BJ (cell line): ENCODE measurements around the gene KCNIP2. TPM values are rescaled to one million over a fixed set of nuclear protein-coding genes. Genes with fewer than 3 reads are reported as not detected.

Source experiments
- CTCF ChIA-PET: fragments of 350-600 bp; formaldehyde crosslinking; extraction: SDS; loops from one replicate; lab custom pipeline; 2021; ENCODE audit warnings: antibody characterized with exemption, inconsistent platforms; lab: Yijun Ruan, JAX
- POLR2A ChIA-PET: fragments of 300-600 bp; sonication (Branson Sonifier 250); formaldehyde crosslinking; extraction: SDS; loops from one replicate; lab custom pipeline; 2021; ENCODE audit warnings: antibody characterized with exemption; lab: Charles Lee
- DNase-seq: peaks from one replicate; pipeline ENCODE4 v3.0.0-alpha.2; 2011; ENCODE audit warnings: low read depth
- H3K27me3 ChIP-seq: 2 replicates; pipeline ENCODE4 v1.6.0; 2011; ENCODE audit warnings: low read length; ENCODE audit not compliant: control insufficient read depth, insufficient read depth
- H3K36me3 ChIP-seq: 2 replicates; pipeline ENCODE4 v1.5.1; 2011; ENCODE audit warnings: low read length; ENCODE audit not compliant: control insufficient read depth, insufficient read depth
- H3K4me3 ChIP-seq: 2 replicates; pipeline ENCODE4 v1.5.1; 2011; ENCODE audit warnings: low read depth, mild to moderate bottlenecking, control low read depth, low read length
- polyA plus RNA-seq: library from polyadenylated mRNA; depleted of rRNA; stranded (reverse); fragments of >200 nt; gene quantifications from 2 replicates; pipeline ENCODE4 v1.2.3, GENCODE V29; 2011
- TF ChIP-seq, protein P1 (sequence below): IDR thresholded peaks from 2 replicates; pipeline ENCODE4 v1.5.1; 2011; ENCODE audit warnings: low read depth, mild to moderate bottlenecking, control low read depth, inconsistent platforms, low read length, moderate library complexity; ENCODE audit not compliant: insufficient read depth

KCNIP2 gene
- polyA plus RNA-seq, 1 experiment, result 0.38 TPM

GRCh38 chr10:101785801-101786200, 57.8 kb downstream of the KCNIP2 start:
- TF ChIP-seq, protein P1, sequence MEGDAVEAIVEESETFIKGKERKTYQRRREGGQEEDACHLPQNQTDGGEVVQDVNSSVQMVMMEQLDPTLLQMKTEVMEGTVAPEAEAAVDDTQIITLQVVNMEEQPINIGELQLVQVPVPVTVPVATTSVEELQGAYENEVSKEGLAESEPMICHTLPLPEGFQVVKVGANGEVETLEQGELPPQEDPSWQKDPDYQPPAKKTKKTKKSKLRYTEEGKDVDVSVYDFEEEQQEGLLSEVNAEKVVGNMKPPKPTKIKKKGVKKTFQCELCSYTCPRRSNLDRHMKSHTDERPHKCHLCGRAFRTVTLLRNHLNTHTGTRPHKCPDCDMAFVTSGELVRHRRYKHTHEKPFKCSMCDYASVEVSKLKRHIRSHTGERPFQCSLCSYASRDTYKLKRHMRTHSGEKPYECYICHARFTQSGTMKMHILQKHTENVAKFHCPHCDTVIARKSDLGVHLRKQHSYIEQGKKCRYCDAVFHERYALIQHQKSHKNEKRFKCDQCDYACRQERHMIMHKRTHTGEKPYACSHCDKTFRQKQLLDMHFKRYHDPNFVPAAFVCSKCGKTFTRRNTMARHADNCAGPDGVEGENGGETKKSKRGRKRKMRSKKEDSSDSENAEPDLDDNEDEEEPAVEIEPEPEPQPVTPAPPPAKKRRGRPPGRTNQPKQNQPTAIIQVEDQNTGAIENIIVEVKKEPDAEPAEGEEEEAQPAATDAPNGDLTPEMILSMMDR, result no peak
- no peaks in the 10 kb centered on the region for H3K27me3 ChIP-seq
- H3K36me3 ChIP-seq, result peaks cover 9% of the 10 kb centered on the region
- ChIA-PET CTCF (interaction anchor here (1.4 to 2.2 kb wide), 2 partner anchors 9 to 14 kb away, joined by 6 to 10 read pairs; no protein-coding TSS in a partner anchor), POLR2A (no interaction called here)
- H3K4me3 ChIP-seq, result no peak overlapping the region
- DNase-seq, result no peak

- ChIA-PET POLR2A (interaction anchor here (0.7 kb wide), 1 partner anchor 283 kb away, joined by 3 read pairs; no protein-coding TSS in a partner anchor), CTCF (interaction anchor here (0.9 to 5.9 kb wide), 7 partner anchors 11 to 572 kb away, joined by 3 to 88 read pairs (median 7); no protein-coding TSS in a partner anchor)
- Histone ChIP-seq H3K27me3 (no peaks in the 10 kb centered on the region), H3K4me3 (no peak overlapping the region), H3K36me3 (peaks cover 7% of the 10 kb centered on the region)
- TF ChIP-seq, protein P1, result no peak
- no peak for DNase-seq
Measured at GRCh38 chr10:101784558-101784957, 59.0 kb downstream of the KCNIP2 start.

DNA sequence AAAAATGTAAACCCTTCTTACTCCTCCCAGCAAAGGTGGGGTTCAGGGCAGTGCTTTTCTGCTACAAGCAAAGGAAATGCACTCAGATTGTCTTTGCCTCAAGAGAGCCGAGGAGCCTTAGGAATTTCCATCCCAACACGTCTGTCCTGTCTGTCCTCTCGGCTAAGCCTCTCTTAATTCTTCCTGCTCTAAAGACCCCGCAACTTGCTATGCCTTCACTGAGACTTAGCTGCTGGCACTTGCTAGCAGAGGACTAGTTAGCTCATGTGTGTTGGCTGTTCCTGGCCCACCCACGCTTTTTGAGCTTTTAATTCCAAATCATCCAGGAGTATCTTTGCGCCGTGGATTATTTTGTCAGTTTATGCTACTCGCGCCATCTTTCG, 59.9 kb downstream of the KCNIP2 start:
- DNase-seq, result no peak

GRCh38 chr10:101782811-101783735, 60.5 kb downstream of the KCNIP2 start, which contains the start of gene NPM3:
Gene NPM3 (minus strand): TSS chr10:101783446. CDS start chr10:101783390, 56 bp downstream.
- CTCF ChIA-PET, result interaction anchor here (0.8 to 5.9 kb wide), 10 partner anchors 8 to 570 kb away, joined by 3 to 88 read pairs (median 4); no protein-coding TSS in a partner anchor
- Histone ChIP-seq H3K27me3 (no peaks in the 10 kb centered on the region), H3K4me3 (peak within 1 kb of the TSS; percentile 77), H3K36me3 (peaks cover 6% of the 10 kb centered on the region)
- POLR2A ChIA-PET, result no interaction called here
- DNase-seq, result peak; percentile 17
- TF ChIP-seq, protein P1, result no peak

More for the DNA sequence above, 59.9 kb downstream of the KCNIP2 start:
- H3K27me3 ChIP-seq, result no peaks in the 10 kb centered on the region
- peak overlapping the region; percentile 77 for H3K4me3 ChIP-seq
- TF ChIP-seq, protein P1, result no peak
- ChIA-PET CTCF (interaction anchor here (1.3 to 5.9 kb wide), 8 partner anchors 9 to 571 kb away, joined by 3 to 88 read pairs (median 6); no protein-coding TSS in a partner anchor), POLR2A (no interaction called here)
- peaks cover 6% of the 10 kb centered on the region for H3K36me3 ChIP-seq
